ENCODE data around the gene L1CAM.

L1CAM gene

GRCh38 chrX:153832728-153833127 is 53.2 kb downstream of the L1CAM start:
- Histone ChIP-seq H3K9me3 (ENCODE audit: control insufficient read depth, low read length) (no peaks in the 10 kb centered on the region), H3K4me3 (ENCODE audit: low read depth, low read length) (no peak overlapping the region), H3K9ac (no peak overlapping the region), H3K79me2 (no peaks in the 10 kb centered on the region), H2AFZ (no peak overlapping the region), H3K36me3 (ENCODE audit: control insufficient read depth, insufficient read depth, low read length) (no peaks in the 10 kb centered on the region), H3K4me2 (ENCODE audit: low read length) (no peak overlapping the region), H3K4me1 (no peaks in the 10 kb centered on the region), H3K27me3 (ENCODE audit: control insufficient read depth, insufficient read depth, low read length) (no peaks in the 10 kb centered on the region), H3K27ac (no peak overlapping the region)
- no peak for TF ChIP-seq CTCF (IDR thresholded peaks at IDR 0.05)

- no peak overlapping the region for H2AFZ ChIP-seq
- no peak overlapping the region for H3K4me3 ChIP-seq (ENCODE audit: low read depth, low read length)
- H3K79me2 ChIP-seq, result no peaks in the 10 kb centered on the region
- no peak overlapping the region for H3K4me2 ChIP-seq (ENCODE audit: low read length)
- no peaks in the 10 kb centered on the region for H3K36me3 ChIP-seq (ENCODE audit: control insufficient read depth, insufficient read depth, low read length)
- no peak for TF ChIP-seq CTCF (IDR thresholded peaks at IDR 0.05)
- H3K9me3 ChIP-seq (ENCODE audit: control insufficient read depth, low read length), result no peaks in the 10 kb centered on the region
- no peak overlapping the region for H3K27ac ChIP-seq
- H3K9ac ChIP-seq, result no peak overlapping the region
- H3K4me1 ChIP-seq, result no peaks in the 10 kb centered on the region
- no peaks in the 10 kb centered on the region for H3K27me3 ChIP-seq (ENCODE audit: control insufficient read depth, insufficient read depth, low read length)
Observed at GRCh38 chrX:153831429-153832150, 54.4 kb downstream of the L1CAM start.

GRCh38 chrX:153830640-153831428 is 55.1 kb downstream of the L1CAM start:
- no peak overlapping the region for H3K27ac ChIP-seq
- no peak for TF ChIP-seq CTCF (IDR thresholded peaks at IDR 0.05)
- H3K9me3 ChIP-seq (ENCODE audit: control insufficient read depth, low read length), result no peaks in the 10 kb centered on the region
- no peaks in the 10 kb centered on the region for H3K79me2 ChIP-seq
- H3K27me3 ChIP-seq (ENCODE audit: control insufficient read depth, insufficient read depth, low read length), result no peaks in the 10 kb centered on the region
- H3K9ac ChIP-seq, result no peak overlapping the region
- no peak overlapping the region for H3K4me3 ChIP-seq (ENCODE audit: low read depth, low read length)
- no peak overlapping the region for H2AFZ ChIP-seq
- H3K4me2 ChIP-seq (ENCODE audit: low read length), result no peak overlapping the region
- H3K4me1 ChIP-seq, result no peaks in the 10 kb centered on the region
- no peaks in the 10 kb centered on the region for H3K36me3 ChIP-seq (ENCODE audit: control insufficient read depth, insufficient read depth, low read length)

DNA sequence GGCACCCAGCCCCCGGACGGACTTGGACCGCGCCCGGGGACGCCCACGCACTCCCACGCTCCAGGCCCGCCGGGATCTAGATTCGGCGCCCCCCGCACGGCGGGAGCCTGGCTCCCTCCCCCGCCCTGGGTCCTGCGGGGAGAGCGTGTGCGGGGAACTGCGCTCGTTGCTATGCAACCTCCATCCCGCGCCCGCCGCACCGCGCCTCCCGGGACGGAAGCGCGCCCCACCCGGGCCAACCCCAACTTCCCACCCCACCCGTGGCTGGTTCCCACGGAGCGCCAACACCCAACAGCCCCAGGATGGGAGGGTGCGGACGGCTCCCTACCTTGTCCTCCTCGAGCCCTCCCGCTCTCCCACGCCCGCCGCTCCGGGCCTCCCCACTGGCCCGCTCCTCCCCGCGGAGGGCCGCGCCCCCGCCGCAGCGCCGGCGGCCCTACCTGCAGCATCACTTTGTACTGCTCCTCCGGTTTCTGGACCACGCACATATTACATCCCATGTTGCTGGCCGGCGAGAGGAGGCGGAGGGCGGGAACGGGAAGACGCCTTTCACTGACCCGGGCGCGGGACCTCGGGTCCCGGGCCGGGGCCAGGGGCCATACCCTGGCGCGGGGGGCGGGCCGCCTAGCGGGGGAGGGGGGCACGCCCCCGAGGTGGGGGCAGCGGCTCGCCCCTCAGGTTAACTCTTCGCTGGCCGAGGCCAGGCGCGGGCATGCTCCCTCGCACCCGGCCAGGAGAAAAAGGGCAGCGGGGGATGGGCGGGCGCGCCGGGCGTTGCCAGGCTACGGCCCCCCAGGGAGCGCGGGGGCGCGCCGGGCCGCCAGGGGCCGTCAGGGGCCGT is 56.0 kb downstream of the L1CAM start, which contains the start of gene PDZD4:
TSS of gene PDZD4 (minus strand) at position 746 of the 841 bp plus-strand sequence. CDS start at position 500, 246 bp downstream.
- no peak for TF ChIP-seq CTCF (IDR thresholded peaks at IDR 0.05)
- no peak within 1 kb of the TSS for H3K4me3 ChIP-seq (ENCODE audit: low read depth, low read length)
- peak within 1 kb of the TSS; percentile 53 for H3K4me2 ChIP-seq (ENCODE audit: low read length)
- no peaks in the 10 kb centered on the region for H3K79me2 ChIP-seq
- H3K9ac ChIP-seq, result no peak within 1 kb of the TSS
- no peak within 1 kb of the TSS for H3K27ac ChIP-seq
- H3K4me1 ChIP-seq, result no peaks in the 10 kb centered on the region
- H3K36me3 ChIP-seq (ENCODE audit: control insufficient read depth, insufficient read depth, low read length), result no peaks in the 10 kb centered on the region
- H3K27me3 ChIP-seq (ENCODE audit: control insufficient read depth, insufficient read depth, low read length), result no peaks in the 10 kb centered on the region
- H3K9me3 ChIP-seq (ENCODE audit: control insufficient read depth, low read length), result no peaks in the 10 kb centered on the region
- H2AFZ ChIP-seq, result peak within 1 kb of the TSS; percentile 60

Measured in parathyroid adenoma (tissue), 2 donors.